Measurements from ENCODE around the gene PIGA. TPM values are rescaled to one million over a fixed set of nuclear protein-coding genes. Genes with fewer than 3 reads are reported as not detected.

The PIGA gene
- total and polyA plus RNA-seq, 9 of the 15 experiments (the other 6 are each of a cell fraction or from before 2014, with no cell fraction given): 14.8 to 36.9 (median 23.5) TPM

GRCh38 chrX:15335135-15336022 is at the start of gene PIGA (continued):
- TF ChIP-seq REST (IDR thresholded peaks at IDR 0.05; ENCODE audit: borderline replicate concordance): peak; percentile 54; the same call in 1 of the 2 replicates
- TF ChIP-seq REST (CRISPR knock-in tag; IDR thresholded peaks at IDR 0.05; ENCODE audit: low read depth): no peak
- no peak for TF ChIP-seq DPF2 (IDR thresholded peaks at IDR 0.05)
- TF ChIP-seq THAP7 (CRISPR knock-in tag; IDR thresholded peaks at IDR 0.05): no peak
- TF ChIP-seq RBBP5 (IDR thresholded peaks at IDR 0.05; ENCODE audit: borderline replicate concordance, insufficient read depth, low read length, poor library complexity, severe bottlenecking): peak; percentile 86
- no peak for TF ChIP-seq TARDBP (IDR thresholded peaks at IDR 0.05)
- TF ChIP-seq SRF (CRISPR knock-in tag; IDR thresholded peaks at IDR 0.05): 0 out of 4 replicates have a peak, but pooled peaks of 1 of the 2 experiments have one; percentile 34
- TF ChIP-seq GABPA (tag; conservative IDR thresholded peaks at IDR 0.05; ENCODE audit: low read depth): peak; percentile 71
- TF ChIP-seq ZNF124 (CRISPR knock-in tag; IDR thresholded peaks at IDR 0.05): no peak
- TF ChIP-seq CTBP1 (IDR thresholded peaks at IDR 0.05; ENCODE audit: borderline replicate concordance): peak; percentile 94
- no peak for TF ChIP-seq ZFP1 (CRISPR knock-in tag; IDR thresholded peaks at IDR 0.05)
- peak; percentile 91 for TF ChIP-seq SUPT5H (IDR thresholded peaks at IDR 0.05)
- TF ChIP-seq ZNF253 (CRISPR knock-in tag; conservative IDR thresholded peaks at IDR 0.05): no peak
- TF ChIP-seq YY1 (IDR thresholded peaks at IDR 0.05; ENCODE audit: borderline replicate concordance in 1 of 3, control insufficient read depth in 1 of 3, extremely low read depth in 1 of 3, insufficient read depth in 3 of 3, insufficient read length in 1 of 3, insufficient replicate concordance in 2 of 3, low read depth in 1 of 3, low read length in 2 of 3): peak; percentile 43 to 95 (median 85)
- TF ChIP-seq MYBL2 (IDR thresholded peaks at IDR 0.05; ENCODE audit: low read depth): peak; percentile 71
- no peak for TF ChIP-seq MYBL2 (CRISPR knock-in tag; IDR thresholded peaks at IDR 0.05; ENCODE audit: borderline replicate concordance)
